ENCODE measurements around the gene TRIM42. TPM values are rescaled to one million over a fixed set of nuclear protein-coding genes. Genes with fewer than 3 reads are reported as not detected.

The TRIM42 gene
- not detected for total RNA-seq

GRCh38 chr3:140677764-140678163, at the start of gene TRIM42:
TSS of gene TRIM42 (plus strand) at chr3:140678064. CDS start at chr3:140678230, 166 bp downstream.
- DNase-seq, result no peak

GRCh38 chr3:140628606-140629005, 49.3 kb upstream of the TRIM42 start:
- no peak for DNase-seq

- DNase-seq, result no peak
Measured at GRCh38 chr3:140629357-140630137, 48.3 kb upstream of the TRIM42 start.

- DNase-seq, result no peak
Measured at GRCh38 chr3:140630366-140630765, 47.5 kb upstream of the TRIM42 start.

GRCh38 chr3:140630866-140631265, 47.0 kb upstream of the TRIM42 start:
- no peak for DNase-seq

- DNase-seq, result no peak
Measured at GRCh38 chr3:140635276-140635675, 42.6 kb upstream of the TRIM42 start.

- DNase-seq, result no peak
Measured at GRCh38 chr3:140636406-140637138, 41.3 kb upstream of the TRIM42 start.

GRCh38 chr3:140651287-140651686, 26.6 kb upstream of the TRIM42 start:
- DNase-seq, result no peak

GRCh38 chr3:140655678-140656077, 22.2 kb upstream of the TRIM42 start:
- DNase-seq, result no peak

GRCh38 chr3:140664111-140664510, 13.8 kb upstream of the TRIM42 start:
- DNase-seq, result no peak

- no peak for DNase-seq
Measured at GRCh38 chr3:140682586-140682985, 4.7 kb downstream of the TRIM42 start.

- DNase-seq, result no peak
Measured at GRCh38 chr3:140686128-140686527, 8.3 kb downstream of the TRIM42 start.

- no peak for DNase-seq
Measured at GRCh38 chr3:140686948-140687347, 9.1 kb downstream of the TRIM42 start.

GRCh38 chr3:140695361-140696061, 17.6 kb downstream of the TRIM42 start:
- no peak for DNase-seq

GRCh38 chr3:140699516-140700231, 21.8 kb downstream of the TRIM42 start:
- DNase-seq, result no peak

GRCh38 chr3:140702281-140702680, 24.4 kb downstream of the TRIM42 start:
- DNase-seq, result no peak

- no peak for DNase-seq
Measured at GRCh38 chr3:140703496-140703895, 25.6 kb downstream of the TRIM42 start.

GRCh38 chr3:140704733-140705132, 26.9 kb downstream of the TRIM42 start:
- DNase-seq, result no peak

GRCh38 chr3:140705954-140706353, 28.1 kb downstream of the TRIM42 start:
- DNase-seq, result no peak

- DNase-seq, result no peak
Measured at GRCh38 chr3:140706360-140706759, 28.5 kb downstream of the TRIM42 start.

GRCh38 chr3:140708815-140709214, 31.0 kb downstream of the TRIM42 start:
- DNase-seq, result no peak

GRCh38 chr3:140709751-140710150, 31.9 kb downstream of the TRIM42 start:
- DNase-seq, result no peak

Data from skin of body (tissue), 2 donors.